GM12878 (cell line): ENCODE data around the gene MYB. TPM values are rescaled to one million over a fixed set of nuclear protein-coding genes. Genes with fewer than 3 reads are reported as not detected.

Source experiments
- ATAC-seq: fragments of 200-7000 bp; cut with Tn5 transposase; 3 replicates; pipeline ENCODE4 v1.9.1; 2020; ENCODE audit warnings: mild to moderate bottlenecking, moderate library complexity
- BruUV-seq: library from RNA; stranded (reverse); fragments of 400-500 nt; replicated peaks from 2 replicates; lab custom pipeline; 2021; lab: Mats Ljungman, UMichigan
- CTCF ChIA-PET: fragments of 300-600 bp; sonication (Branson Sonifier 250); formaldehyde crosslinking; extraction: SDS; loops from one replicate; lab custom pipeline; 2021; ENCODE audit warnings: inconsistent platforms; lab: Yijun Ruan, JAX
- POLR2A ChIA-PET: fragments of 350-600 bp; formaldehyde crosslinking; extraction: SDS; loops from one replicate; lab custom pipeline; 2021; ENCODE audit warnings: inconsistent platforms; lab: Charles Lee
- RAD21 ChIA-PET: fragments of 300-600 bp; sonication (Branson Sonifier 250); formaldehyde crosslinking; loops from one replicate; lab custom pipeline; 2023; ENCODE audit warnings: antibody characterized with exemption; ENCODE audit not compliant: unreplicated experiment; lab: Charles Lee
- SMC1A ChIA-PET: fragments of 300-600 bp; sonication (Branson Sonifier 250); formaldehyde crosslinking; loops from one replicate; lab custom pipeline; 2023; ENCODE audit not compliant: unreplicated experiment, uncharacterized antibody; lab: Charles Lee
- DNase-seq: peaks from one replicate; pipeline ENCODE4 v3.0.0-alpha.2; 2011; ENCODE audit warnings: low read depth, low spot score
- FAIRE-seq: peaks from 3 replicates; lab custom pipeline; 2011; peaks lifted over from hg19 to GRCh38; lab: Jason Lieb, UNC
- H2AFZ ChIP-seq: 2 replicates; pipeline ENCODE4 v1.6.0; 2011; ENCODE audit warnings: low read depth, low read length, control low read depth; ENCODE audit not compliant: control insufficient read depth
- H3K27ac ChIP-seq: 2 replicates; pipeline ENCODE4 v1.5.1; 2011; ENCODE audit warnings: control low read depth; ENCODE audit not compliant: control insufficient read depth, insufficient read depth
- H3K27me3 ChIP-seq, 2 experiments: replicated peaks in 1 of 2; 2 replicates each; pipeline versions ENCODE4 v1.6.0 to v1.6.1; 2011; ENCODE audit warnings: low read length in 1 of 2; ENCODE audit not compliant: control insufficient read depth in 2 of 2, insufficient read depth in 2 of 2
- H3K36me3 ChIP-seq, 2 experiments: 2 replicates each; pipeline ENCODE4 v1.5.1; 2011; ENCODE audit warnings: low read length in 1 of 2; ENCODE audit not compliant: control insufficient read depth in 2 of 2, insufficient read depth in 2 of 2
- H3K4me1 ChIP-seq: 2 replicates; pipeline ENCODE4 v1.6.1; 2011; ENCODE audit warnings: mild to moderate bottlenecking, low read length, moderate library complexity, mixed read lengths; ENCODE audit not compliant: control insufficient read depth, insufficient read depth
- H3K4me2 ChIP-seq: 2 replicates; pipeline ENCODE4 v1.6.0; 2011; ENCODE audit warnings: control low read depth; ENCODE audit not compliant: control insufficient read depth, insufficient read depth
- H3K4me3 ChIP-seq: fragments of 200-600 bp; sonication (generic); 2 replicates; pipeline ENCODE4 v1.5.1; 2016
- H3K79me2 ChIP-seq: 2 replicates; pipeline ENCODE4 v1.6.0; 2011; ENCODE audit warnings: low read length; ENCODE audit not compliant: control insufficient read depth, insufficient read depth
- H3K9ac ChIP-seq: 2 replicates; pipeline ENCODE4 v1.8.0; 2011; ENCODE audit warnings: low read length, control low read depth, mixed read lengths; ENCODE audit not compliant: control insufficient read depth, insufficient read depth
- H3K9me3 ChIP-seq: replicated peaks from 3 replicates; pipeline ENCODE4 v1.5.1; 2011; ENCODE audit warnings: mild to moderate bottlenecking, low read length; ENCODE audit not compliant: control insufficient read depth, insufficient read depth
- H4K20me1 ChIP-seq: 2 replicates; pipeline ENCODE4 v1.6.0; 2011; ENCODE audit not compliant: control insufficient read depth, insufficient read depth
- BCLAF1 ChIP-seq: fragments of 450-650 bp; IDR thresholded peaks from 2 replicates; pipeline ENCODE4 v1.6.1; 2017; ENCODE audit warnings: antibody characterized with exemption, mild to moderate bottlenecking, moderate library complexity
- EED ChIP-seq: sonication (generic); IDR thresholded peaks from 2 replicates; pipeline ENCODE4 v1.6.1; 2016; ENCODE audit warnings: antibody characterized with exemption, low read depth
- GATAD2B ChIP-seq: fragments of 450-650 bp; conservative IDR thresholded peaks from 2 replicates; pipeline ENCODE4 v1.6.1; 2017; ENCODE audit warnings: low read depth, mild to moderate bottlenecking, moderate library complexity
- HDAC2 ChIP-seq: fragments of 200-600 bp; sonication (generic); IDR thresholded peaks from 2 replicates; pipeline ENCODE4 v1.6.1; 2017
- IKZF2 ChIP-seq, 2 experiments: fragments of 450-650 bp; IDR thresholded peaks; 2 replicates each; pipeline ENCODE4 v1.6.1; 2017; ENCODE audit warnings: mild to moderate bottlenecking in 2 of 2, moderate library complexity in 2 of 2
- POLR2A ChIP-seq: IDR thresholded peaks from 2 replicates; pipeline ENCODE4 v1.6.1; 2011; ENCODE audit warnings: low read depth, mild to moderate bottlenecking, low read length
- RUNX3 ChIP-seq: IDR thresholded peaks from 2 replicates; pipeline ENCODE4 v1.6.1; 2012; ENCODE audit warnings: low read length, inconsistent platforms
- SPI1 ChIP-seq: IDR thresholded peaks from 2 replicates; pipeline ENCODE4 v1.6.1; 2011; ENCODE audit warnings: low read depth, mild to moderate bottlenecking, low read length, moderate library complexity, borderline replicate concordance; ENCODE audit not compliant: insufficient read depth
- ZNF217 ChIP-seq: fragments of 450-650 bp; IDR thresholded peaks from 2 replicates; pipeline ENCODE4 v1.6.1; 2017; ENCODE audit warnings: antibody characterized with exemption, mild to moderate bottlenecking
- WGBS: methylation state at CpG from one replicate; pipeline ENCODE4 v1.1.6; 2016; ENCODE audit warnings: low lambda C conversion rate; ENCODE audit not compliant: insufficient replicate concordance, insufficient coverage; ENCODE audit errors: missing lambda C conversion rate; 5-methylcytosine and 5-hydroxymethylcytosine counted together
- in situ Hi-C: fragments of 300-500 bp; cut with MboI; formaldehyde crosslinking; loops from 9 replicates; pipeline ENCODE4 v1.14.3; 2018; ENCODE audit warnings: mixed read lengths
- intact Hi-C: fragments of 100-400 bp; cut with micrococcal nuclease; formaldehyde crosslinking; loops from one replicate; pipeline ENCODE4 v1.14.2; 2022; ENCODE audit not compliant: unreplicated experiment
- polyA plus RNA-seq, 11 experiments: library from polyadenylated mRNA; depleted of rRNA in 4 of 11; unstranded in 6 of 11; stranded (reverse) in 5 of 11; fragments of >200 nt; fragmentation: Nextera tagmentation in 4 of 11; fragmentation: Illumina TruSeq in 1 of 11; extraction: Ambion mirVana in 4 of 11; extraction: Trizol in 1 of 11; gene quantifications; 1 replicate in 1 of 11; 2 replicates in 10 of 11; pipeline versions ENCODE4 v1.2.1 to v1.2.3, GENCODE V29; 2011 to 2016; ENCODE audit warnings: inconsistent platforms in 2 of 11, missing spikeins in 2 of 11, low read depth in 1 of 11
- total RNA-seq, 4 experiments: library from RNA; depleted of rRNA in 3 of 4; stranded (reverse); fragments of >200 nt in 3 of 4; fragmentation: Illumina TruSeq in 1 of 4; extraction: Trizol in 1 of 4; gene quantifications; 2 replicates each; pipeline versions ENCODE4 v1.2.1 to v1.2.3, GENCODE V29; 2013 to 2021

MYB gene
- total and polyA plus RNA-seq, 10 of the 15 experiments (the other 5 are each of a cell fraction or from before 2014, with no cell fraction given), result 7.0 to 29.8 (median 21.5) TPM

DNA sequence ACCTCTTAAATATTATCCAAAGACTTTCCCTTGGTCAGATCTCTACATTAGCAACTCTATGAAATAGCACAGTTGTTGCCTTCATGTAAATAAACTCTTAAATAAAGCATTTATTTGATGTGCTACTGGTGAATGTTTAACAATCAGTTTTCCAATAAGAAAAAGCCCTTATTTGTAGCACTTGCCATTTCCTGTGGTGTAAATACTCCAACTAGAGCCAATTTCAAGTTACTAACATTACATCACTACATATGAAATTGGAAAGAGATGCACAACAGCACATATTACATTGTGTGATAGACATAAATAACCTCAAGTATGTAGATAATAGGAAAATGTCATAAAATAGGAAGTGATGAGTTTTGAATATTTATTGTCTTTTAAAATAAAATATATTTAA is 5.0 kb upstream of the MYB start (continued):
- TF ChIP-seq GATAD2B, result no peak
- TF ChIP-seq, all 136 proteins: peak for 0

- no peak for ATAC-seq
- POLR2A ChIA-PET, result interaction anchor here (0.7 to 5.3 kb wide), 3 partner anchors 9 to 29 kb away, joined by 3 to 52 read pairs (median 14); no protein-coding TSS in a partner anchor
- intact Hi-C loops, result no loop called here
- H3K27ac ChIP-seq, result peak overlapping the region; percentile 28; the same call in 1 of the 2 replicates
- H3K4me1 ChIP-seq, result peaks cover 24% of the 10 kb centered on the region
- TF ChIP-seq EED (peak; percentile 25; the same call in 1 of the 2 replicates), BCLAF1 (no peak), ZNF217 (no peak), IKZF2 (IDR thresholded peaks at IDR 0.05) (no peak; a peak in 1 of 4 replicates), SPI1 (peak; percentile 59; the same call in 1 of the 2 replicates), POLR2A (no peak), RUNX3 (peak; percentile 76), HDAC2 (no peak)
- H4K20me1 ChIP-seq, result no peaks in the 10 kb centered on the region
- H3K4me3 ChIP-seq, result no peak overlapping the region
- peaks cover 2% of the 10 kb centered on the region for H3K79me2 ChIP-seq
- RAD21 ChIA-PET, result interaction anchor here (0.9 to 2.0 kb wide), 4 partner anchors 11 to 91 kb away, joined by 3 to 14 read pairs (median 4); no protein-coding TSS in a partner anchor
- no peak for DNase-seq
- CTCF ChIA-PET, result interaction anchor here (1.1 to 12.3 kb wide), 4 partner anchors 9 to 34 kb away, joined by 3 to 149 read pairs (median 69); no protein-coding TSS in a partner anchor
- peak overlapping the region; percentile 63 for H2AFZ ChIP-seq
- H3K9me3 ChIP-seq, result no peaks in the 10 kb centered on the region
- no TSS peak for BruUV-seq
- H3K9ac ChIP-seq, result no peak overlapping the region
- no peak for FAIRE-seq
- no peaks in the 10 kb centered on the region for H3K27me3 ChIP-seq
- H3K4me2 ChIP-seq, result peak overlapping the region; percentile 79
- WGBS, result 23% methylated on average over 6 of the region's 6 CpGs
- in situ Hi-C loops, result no loop called here
- SMC1A ChIA-PET, result interaction anchor here (0.9 to 12.3 kb wide), 7 partner anchors 8 to 92 kb away, joined by 3 to 133 read pairs (median 4); no protein-coding TSS in a partner anchor
- H3K36me3 ChIP-seq, result no peaks in the 10 kb centered on the region; a peak in 1 of 4 replicates
These were observed 4.6 kb upstream of the MYB start for GRCh38 chr6:135176464-135176863.
